Measurements from ENCODE around the gene LYPD3.
A peak's percentile ranks its signal among the peaks of the same experiment; 100 is the strongest.
"Not testable (repeated sequence)": the region's sequence is repeated elsewhere in the genome, so short reads cannot be mapped to it uniquely, and the experiment has no call there.

Gene LYPD3

DNA sequence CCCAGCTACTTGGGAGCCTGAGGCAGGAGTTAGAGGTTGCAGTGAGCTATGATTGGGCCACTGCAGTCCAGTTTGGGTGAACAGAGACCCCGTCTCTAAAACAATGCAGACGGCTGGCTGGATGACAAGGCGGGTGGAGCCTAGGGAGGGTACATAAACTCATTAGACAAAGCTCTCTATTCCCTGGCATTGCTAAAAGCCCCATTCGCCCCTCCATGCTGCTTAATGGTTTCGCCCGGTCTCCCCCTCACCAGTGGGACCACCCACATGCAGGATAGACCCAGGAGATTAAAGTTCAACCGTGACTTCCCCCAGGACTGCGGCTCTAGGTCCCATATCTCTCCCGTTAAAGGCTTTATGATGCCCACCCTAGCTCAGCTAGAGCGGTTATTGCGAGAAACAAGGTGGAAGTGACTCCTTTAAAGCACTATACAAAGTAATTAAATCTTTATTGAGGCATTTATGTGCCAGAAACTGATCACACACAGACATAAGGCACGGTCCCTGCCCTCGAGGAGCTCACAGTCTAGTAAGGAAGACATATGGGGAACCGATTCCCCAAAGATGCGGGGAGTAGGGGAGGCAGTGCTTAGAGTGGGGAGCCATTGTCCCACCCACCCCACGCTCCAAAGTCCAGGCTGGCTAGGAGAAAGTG, 4.9 kb downstream of the LYPD3 start:
- no peak for DNase-seq

DNA sequence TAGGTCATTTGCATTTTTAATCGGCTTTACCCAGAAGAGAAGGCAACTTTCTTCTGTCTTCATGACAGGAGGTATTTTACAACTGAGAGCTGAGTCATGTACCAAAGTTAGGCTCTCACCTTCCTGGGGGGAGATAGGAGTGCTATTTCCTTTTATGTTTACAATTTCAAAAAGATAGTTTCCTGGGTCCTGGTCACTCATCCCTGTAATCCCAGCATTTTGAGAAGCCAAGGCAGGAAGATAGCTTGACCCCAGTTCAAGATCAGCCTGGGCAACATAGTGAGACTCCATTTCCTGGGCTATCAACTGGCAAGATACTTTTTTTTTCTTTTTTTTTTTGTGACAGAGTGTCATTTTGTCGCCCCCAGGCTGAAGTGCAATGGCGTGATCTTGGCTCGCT, 7.6 kb downstream of the LYPD3 start:
- DNase-seq, result no peak

DNA sequence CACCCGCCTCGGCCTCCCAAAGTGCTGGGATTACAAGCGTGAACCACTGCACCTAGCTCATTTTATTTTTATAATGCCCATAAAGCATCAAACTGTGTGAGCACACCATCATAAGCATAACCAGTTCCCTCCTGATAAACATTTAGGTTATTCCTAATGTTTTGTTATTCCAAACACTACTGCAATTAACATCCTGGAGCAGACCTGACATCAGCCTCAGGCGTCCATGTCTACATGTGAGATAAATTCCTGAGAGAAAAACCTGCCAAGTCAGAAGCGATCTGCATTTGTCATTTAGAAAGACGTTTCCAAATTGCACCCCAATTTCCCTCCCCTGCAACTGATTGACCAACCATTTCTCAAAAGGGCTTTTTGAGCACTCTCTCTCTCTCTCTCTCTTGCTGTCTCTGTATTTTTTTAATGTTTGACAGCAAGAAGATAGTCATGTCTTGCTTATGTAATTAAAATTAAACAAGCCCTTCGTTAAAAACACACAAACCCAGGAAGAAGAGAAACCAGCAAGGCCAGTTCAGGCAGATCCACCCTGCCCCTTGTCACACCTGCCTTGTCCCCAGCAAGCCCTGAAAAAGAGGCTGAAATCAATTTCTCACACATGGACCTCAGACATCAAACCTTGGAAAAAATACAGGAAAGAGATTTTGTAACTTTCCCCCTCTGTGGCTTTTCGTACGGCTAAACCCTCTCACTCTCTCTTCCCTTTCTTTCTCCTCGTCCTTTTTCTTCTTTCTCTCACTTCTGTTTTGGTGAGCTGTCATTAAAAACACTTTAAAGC, 9.9 kb downstream of the LYPD3 start:
- no peak for DNase-seq

DNA sequence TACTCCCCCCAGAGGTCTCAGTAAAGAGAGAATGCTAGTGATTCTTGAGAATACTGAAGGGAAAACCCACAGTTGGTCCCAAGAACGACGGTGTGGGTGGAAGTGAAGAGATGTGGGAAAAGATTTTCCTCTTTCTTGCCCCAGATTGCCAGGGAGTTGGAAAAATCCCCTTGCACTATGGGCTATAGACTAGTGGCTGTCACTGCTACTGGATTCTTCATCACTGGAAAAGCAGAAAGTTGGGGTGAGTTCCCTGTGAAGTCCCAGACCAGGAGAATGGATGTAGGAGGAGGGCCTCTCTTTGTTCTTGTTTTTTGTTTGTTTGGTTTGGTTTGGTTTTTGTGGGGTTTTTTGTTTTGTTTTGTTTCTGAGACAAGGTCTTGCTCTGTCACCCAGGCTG, 11.4 kb downstream of the LYPD3 start:
- DNase-seq, result no peak

DNA sequence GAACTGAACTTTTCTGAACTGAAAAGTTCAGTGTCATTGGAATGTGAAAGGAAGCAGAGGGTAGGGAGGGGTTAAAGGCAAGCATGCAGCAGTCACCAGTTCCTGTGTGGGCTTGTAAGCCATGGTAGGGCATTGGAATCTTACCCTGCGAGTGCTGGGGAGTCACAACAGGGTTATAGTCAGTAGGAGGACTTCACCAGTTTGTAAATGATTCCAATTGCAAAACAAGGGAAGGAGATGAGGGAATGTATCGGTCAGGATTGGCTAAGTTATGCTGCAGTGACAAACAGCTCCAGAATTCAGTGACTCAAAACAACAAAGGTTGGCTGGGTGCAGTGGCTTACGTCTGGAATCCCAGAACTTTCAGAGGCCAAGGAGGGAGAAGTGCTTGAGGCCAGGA, 12.8 kb downstream of the LYPD3 start:
- DNase-seq, result no peak

DNA sequence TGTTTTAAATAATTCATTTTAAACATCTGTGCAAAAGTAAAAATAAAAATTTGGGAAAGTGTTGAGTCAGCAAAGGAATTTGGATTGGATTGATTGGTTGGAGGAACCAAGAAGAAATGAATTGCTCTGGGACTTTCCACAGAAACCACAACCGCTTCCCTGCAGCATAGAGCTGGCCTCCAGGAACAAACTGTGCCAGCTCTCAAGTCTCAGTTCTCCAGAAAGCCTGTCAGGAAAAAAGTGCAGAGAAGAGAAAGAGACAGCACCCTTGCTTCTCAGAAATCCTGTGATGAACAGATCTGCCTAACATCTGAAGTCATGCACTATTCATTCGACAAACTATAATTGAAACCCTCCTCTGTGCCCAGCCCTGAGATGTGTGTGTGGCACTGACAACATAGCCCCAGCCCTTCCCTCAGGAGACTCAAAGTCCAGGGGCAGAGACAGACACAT, 14.8 kb downstream of the LYPD3 start:
- DNase-seq, result no peak

DNA sequence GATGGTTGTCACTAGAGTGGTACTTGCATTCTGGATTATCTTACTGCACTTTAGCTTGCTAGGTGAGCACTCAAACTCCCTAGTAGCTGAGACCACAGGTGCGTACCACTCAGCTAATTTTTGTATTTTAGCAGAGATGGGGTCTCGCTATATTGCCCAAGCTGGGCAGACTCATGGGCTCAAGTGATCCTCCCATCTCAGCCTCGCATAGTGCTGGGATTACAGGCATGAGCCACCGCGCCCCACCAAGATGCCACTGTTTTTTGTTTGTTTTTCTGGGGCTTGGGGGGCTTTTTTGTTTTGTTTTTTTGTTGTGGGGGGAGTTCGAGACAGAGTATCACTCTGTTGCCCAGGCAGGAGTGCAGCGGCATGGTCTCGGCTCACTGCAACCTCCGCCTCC, 17.8 kb downstream of the LYPD3 start:
- DNase-seq, result no peak

DNA sequence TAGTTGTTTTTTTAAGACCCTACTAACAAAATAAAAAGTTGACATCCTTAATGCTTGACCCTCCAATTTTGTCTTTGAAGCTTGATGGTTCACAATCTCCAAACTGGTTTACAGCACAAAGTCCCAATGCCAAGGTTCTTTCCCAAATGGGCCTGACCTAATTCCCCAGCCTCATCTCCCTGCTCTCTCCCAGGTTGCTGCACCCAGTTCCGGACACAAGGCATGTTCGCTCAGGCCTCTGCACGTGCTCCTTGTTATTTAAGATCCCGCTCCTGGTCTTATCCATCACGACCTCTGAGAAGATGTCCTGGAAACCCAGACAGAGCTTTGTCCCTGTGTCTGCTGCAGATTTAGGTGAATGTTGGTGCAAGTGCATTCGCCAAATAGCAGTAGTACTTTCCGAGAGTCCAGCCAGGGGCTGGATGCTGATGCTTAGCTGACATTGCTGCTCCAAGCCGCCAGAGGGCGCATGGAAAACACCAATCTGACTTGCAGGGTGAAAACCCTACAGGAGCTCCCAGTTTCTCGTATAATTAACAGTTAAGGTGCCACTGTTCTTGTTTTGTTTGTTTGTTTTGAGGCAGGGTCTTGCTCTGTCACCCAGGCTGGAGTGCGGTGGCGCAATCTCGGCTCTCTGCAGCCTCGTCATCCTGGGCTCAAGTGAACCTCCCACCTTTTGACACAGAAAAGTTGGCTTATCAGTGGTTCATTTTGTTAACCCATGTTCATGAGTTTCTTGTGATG, 18.5 kb downstream of the LYPD3 start:
- peak; percentile 59 for DNase-seq

DNA sequence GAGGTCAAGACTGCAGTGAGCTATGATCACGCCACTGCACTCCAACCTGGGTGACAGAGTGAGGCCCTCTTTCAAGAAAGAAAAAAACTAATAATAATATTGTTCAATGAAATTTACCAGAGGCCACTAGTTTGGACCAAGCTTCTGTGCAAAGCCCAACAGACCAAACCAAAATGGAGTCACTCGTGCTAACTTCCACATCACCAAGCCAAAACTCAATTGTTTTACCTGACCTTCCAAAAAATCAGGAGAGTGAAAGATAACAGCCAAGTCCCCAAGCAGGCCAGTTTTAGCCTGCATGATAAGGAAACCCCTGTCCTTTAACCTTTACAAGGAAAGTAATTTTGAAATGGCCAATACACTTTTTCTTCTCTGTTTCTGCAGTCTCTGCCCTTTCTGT, 20.0 kb downstream of the LYPD3 start:
- DNase-seq, result no peak

DNA sequence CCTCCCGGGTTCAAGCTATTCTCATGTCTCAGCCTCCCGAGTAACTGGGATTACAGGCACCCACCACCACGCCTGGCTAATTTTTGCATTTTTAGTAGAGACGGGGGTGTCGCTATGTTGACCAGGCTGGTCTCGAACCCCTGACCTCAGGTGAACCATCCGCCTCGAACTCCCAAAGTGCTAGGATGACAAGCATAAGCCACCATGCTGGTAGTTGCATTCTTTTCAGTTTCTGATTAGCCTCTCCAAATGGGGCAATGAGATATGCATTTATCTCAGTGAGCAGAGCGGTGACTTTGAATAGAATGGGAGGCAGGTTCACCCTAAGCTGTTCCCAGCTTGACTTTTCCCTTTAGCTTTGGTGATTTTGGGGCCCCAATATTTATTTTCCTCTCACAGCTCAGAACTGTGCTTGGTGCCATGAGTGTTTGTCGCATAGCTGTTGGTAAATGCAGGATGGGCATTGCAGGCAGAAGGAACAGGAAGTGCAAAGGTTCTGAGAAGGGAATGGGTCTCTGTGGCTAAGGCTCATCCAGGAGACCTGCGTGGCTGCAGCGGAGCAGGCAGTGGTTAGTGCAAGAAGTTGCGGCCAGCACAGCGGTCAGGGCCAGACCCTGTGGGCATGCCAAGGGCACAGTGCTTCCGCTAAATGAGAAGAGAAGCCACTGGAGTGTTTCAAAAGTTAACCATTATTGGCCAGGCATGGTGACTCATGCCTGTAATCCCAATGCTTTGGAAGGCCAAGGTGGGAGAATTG, 20.7 kb downstream of the LYPD3 start:
- DNase-seq, result peak; percentile 57

DNA sequence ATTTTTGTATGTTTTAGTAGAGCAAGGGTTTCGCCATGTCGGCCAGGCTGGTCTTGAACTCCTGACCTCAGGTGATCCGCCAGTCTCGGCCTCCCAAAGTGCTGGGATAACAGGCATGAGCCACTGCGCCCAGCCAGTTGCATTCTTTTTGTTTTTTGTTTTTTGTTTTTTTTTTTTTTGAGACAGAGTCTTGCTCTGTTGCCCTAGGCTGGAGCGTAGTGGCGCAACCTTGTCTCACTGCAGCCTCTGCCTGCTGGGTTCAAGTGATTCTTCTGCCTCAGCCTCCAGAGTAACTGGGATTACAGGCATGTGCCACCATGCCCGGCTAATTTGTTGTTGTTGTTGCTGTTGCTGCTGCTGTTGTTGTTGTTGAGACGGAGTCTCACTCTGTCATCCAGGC, 21.3 kb downstream of the LYPD3 start:
- not testable (repeated sequence) for DNase-seq

DNA sequence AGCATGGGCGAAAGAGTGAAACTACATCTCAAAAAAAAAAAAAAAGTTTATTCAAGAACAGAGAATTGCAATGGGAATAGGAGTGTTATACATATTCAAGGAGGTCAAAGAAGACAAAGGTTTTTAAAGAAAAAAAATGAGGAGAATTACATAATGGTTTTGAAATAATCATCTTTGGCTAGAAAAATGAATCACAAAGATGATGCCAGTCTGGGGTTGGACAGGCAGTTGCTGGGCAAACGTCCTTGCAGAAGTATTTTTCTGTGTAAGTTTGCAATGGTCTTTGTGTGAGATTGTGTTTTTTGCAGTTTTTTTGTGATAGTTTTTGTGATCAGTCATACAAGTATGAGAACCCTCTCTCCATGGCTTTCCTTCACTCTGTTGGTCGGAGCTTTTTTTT, 23.7 kb downstream of the LYPD3 start:
- no peak for DNase-seq

DNA sequence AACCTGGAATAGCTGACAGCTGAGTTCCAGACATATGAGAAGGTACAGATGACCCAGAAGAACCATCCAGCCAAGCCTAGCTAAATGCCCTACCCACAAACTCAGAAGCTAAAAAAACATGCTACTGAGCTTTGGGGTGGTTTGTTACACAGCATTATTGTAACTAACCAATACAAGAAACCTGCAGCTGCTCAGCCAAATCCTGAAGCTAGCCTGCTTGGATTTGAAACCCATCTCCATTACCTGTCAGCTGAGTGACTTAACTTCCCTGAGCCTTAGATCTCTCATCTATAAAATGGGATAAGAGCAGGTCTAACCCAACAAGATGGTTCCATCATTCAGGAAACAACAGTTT, 25.7 kb downstream of the LYPD3 start:
- no peak for DNase-seq

DNA sequence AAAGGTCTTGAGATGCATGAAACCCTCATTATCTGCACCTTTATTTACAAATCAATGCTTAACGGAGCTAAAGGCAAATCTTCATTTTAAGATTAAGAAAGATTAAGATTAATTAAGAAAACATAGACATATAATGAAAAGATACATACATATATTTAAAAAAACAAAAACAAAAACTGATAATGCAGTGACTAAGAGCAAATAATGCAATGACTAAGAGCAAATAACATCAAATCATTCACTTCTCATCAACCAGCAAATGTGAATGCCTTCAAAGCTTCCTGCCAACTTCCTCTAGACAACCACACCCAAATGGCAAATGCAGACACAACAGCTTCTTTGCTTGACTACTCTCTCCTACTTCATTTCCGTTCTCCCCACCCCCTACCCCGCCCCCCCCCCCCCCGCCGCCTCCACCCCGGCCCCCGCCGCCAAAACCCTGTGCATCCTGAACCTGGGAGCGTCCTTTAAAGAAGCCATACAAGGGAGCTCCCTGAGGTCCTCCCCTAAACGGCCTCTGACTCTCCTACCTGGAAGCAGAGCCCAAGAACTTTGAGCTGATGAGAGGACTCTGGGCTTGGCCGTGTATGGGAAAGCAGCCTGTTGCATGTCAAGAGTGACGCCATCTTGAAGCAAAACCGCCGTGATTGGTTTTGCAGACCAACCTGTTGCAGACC, 26.2 kb downstream of the LYPD3 start:
- no peak for DNase-seq

DNA sequence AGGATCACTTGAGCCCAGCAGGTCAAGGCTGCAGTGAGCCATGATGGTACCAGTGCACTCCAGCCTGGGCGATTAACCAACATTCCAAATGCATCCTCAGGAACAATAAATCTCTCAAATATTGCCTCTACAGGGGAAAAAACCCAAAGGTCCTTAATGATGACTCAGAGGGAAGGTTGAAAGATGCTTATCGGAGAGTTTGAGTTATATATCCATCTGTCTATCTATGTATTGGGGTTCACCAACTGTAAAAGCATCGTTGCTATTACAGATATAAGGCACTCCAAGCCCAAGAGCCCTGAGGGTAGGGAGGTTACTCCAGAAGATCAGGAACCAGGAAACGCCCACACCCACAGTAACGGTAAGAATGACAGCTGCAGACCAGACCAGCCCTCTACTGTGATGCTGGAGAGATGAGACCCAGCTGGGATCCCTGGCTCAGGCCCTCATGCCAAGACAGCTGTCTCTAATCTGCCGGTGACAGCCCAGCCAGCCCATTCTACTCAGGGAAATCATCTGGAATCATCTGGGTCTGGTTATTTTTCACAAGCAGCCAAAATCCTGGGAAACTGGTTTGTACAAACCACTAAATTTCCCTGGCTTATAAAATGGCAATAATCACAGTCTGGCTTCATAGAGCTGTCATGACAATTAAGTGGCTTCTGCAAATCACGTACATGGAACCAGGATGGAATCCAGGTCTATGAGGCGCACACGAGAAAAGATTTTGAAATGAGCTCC, 26.9 kb downstream of the LYPD3 start:
- DNase-seq, result no peak

DNA sequence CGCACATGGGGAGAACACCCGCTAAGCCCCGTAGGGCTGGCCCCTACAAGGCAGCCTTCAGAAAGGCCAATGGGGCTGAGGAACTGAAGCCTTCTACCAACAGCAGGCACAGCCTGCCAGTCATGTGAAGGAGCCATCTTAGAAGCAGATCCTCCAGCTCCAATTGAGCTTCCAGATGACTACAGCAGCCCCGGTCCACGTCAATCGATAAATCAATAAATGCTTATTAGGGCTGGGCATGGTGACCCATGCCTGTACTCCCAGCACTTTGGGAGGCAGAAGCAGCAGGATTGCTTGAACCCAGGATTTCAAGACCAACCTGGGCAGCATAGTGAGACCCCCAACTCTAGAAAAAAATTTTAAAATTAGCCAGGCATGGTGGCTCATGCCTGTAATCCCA, 27.7 kb downstream of the LYPD3 start:
- DNase-seq, result no peak

DNA sequence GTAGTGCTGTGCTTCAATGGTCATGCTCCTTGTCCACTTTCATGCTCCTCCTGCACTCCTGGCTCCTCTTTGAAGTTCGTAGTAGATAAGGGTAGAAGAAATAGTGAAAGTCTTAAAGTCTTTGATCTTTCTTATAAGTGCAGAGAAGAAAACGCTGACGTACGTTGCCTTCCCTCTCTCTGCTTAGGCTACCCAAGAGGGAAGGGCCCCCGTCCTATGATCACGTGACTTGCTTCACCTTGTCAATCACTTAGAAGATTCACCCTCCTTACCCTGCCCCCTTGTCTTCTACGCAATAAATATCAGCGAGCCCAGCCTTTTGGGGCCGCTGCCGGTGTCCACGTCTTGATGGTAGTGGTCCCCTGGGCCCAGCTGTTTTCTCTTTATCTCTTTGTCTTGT, 28.1 kb downstream of the LYPD3 start:
- DNase-seq, result not testable (repeated sequence)

DNA sequence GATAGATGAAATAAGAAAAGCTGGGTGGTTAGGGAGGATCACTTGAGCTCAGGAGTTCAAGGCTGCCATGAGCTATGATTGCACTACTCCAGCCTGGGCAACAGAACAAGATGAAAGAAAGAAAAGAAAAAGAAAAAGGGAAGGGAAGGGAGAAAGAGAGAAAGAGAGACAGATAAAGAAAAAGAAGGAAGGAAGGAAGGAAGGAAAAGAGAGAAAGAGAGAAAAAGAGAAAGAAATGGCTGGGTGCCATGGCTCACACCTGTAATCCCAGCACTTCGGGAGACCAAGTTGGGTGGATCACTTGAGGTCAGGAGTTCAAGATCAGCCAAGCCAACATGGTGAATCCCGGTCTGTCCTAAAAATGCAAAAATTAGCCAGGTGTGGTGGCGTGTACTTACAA, 29.6 kb downstream of the LYPD3 start:
- DNase-seq, result no peak

DNA sequence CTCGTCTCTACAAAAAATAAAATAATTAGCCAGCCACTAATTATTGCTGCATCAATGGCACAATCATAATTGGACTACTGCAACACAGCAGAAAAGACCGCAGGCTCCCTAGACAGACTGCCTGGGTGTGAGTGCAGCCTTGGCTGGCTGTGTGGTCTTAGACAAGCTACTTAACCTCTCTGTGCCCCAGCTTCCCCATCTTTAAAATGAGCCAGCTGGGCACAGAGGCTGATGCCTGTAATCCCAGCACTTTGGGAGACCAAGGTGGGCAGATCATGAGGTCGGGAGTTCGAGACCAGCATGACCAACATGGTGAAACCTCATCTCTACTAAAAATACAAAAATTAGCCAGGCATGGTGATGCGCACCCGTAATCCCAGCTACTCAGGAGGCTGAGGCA, 31.7 kb downstream of the LYPD3 start:
- no peak for DNase-seq

DNA sequence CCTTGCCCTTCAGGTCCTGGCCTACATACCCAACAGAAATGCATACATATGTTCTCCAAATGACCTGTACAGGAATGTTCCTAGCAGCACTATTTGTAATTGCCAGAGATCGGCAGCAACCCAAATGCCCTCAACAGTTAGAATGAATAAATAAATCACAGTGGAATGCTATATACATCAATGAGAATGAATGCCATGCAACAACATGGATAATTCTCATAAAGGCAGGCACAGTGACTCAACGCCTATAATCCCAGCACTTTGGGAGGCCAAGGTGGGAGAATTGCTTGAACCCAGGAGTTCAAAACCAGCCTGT, 32.1 kb downstream of the LYPD3 start:
- no peak for DNase-seq

DNA sequence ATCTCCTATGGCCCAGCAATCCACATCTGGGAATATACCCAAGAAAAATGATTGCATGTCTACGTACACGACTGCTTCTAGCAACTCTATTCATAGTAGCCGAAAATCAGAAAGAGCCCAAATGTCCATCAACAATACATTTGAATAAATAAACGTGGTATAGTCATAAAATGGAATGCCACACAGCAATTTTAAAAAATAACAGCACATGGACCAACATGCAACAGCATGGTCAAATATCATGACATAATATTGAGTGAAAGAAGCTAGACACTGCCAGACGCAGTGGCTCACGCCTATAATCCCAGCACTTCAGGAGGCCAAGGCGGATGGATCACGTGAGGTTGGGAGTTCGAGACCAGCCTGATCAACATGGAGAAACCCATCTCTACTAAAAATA, 34.4 kb downstream of the LYPD3 start:
- DNase-seq, result no peak

DNA sequence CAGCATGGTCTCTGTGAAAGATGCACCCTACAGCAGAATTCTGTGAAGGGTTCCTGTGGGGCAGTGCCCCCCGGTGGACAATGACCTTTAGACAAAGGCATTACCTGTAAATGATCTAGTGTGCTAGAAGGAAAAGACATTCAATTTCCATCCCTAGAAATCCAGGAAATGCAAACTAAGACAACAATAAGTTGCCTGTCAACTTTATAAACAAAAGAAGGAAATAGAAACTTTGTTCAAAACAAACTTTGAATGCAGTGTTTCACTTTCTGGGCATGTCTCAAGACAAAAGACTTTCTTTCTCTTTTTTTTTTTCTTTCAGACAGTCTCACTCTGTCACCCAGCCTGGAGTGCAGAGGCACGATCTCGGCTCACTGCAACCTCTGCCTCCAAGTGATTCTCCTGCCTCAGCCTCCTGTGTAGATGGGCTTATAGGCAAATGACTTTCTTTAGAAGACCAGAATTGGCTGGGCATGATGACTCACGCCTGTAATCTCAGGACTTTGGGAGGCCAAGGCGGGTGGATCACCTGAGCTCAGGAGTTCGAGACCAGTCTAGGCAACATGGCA, 35.2 kb downstream of the LYPD3 start:
- DNase-seq, result no peak
